ENCODE measurements around the gene TNNI2.

TNNI2 gene

GRCh38 chr11:1834779-1835670, 3.8 kb upstream of the TNNI2 start, which contains the start of gene SYT8:
SYT8 (plus strand) TSS chr11:1834990; CDS start chr11:1835106, 116 bp downstream.
- DNase-seq (ENCODE audit: low read depth): no peak

- no peak for DNase-seq (ENCODE audit: low read depth)
These were observed 3.1 kb upstream of the TNNI2 start for GRCh38 chr11:1835671-1836010.

GRCh38 chr11:1836011-1836945, 2.5 kb upstream of the TNNI2 start:
- DNase-seq (ENCODE audit: low read depth): no peak

GRCh38 chr11:1837171-1838076, 1.4 kb upstream of the TNNI2 start:
- DNase-seq (ENCODE audit: low read depth): peak; percentile 64

GRCh38 chr11:1838077-1838425, 730 bp upstream of the TNNI2 start:
- no peak for DNase-seq (ENCODE audit: low read depth)

GRCh38 chr11:1839204-1839923, 583 bp downstream of the TNNI2 start:
- no peak for DNase-seq (ENCODE audit: low read depth)

GRCh38 chr11:1839924-1840779, 1.4 kb downstream of the TNNI2 start:
- no peak for DNase-seq (ENCODE audit: low read depth)

GRCh38 chr11:1840780-1841480, 2.1 kb downstream of the TNNI2 start:
- no peak for DNase-seq (ENCODE audit: low read depth)

GRCh38 chr11:1841511-1842148, 2.8 kb downstream of the TNNI2 start:
- no peak for DNase-seq (ENCODE audit: low read depth)

GRCh38 chr11:1842149-1843097, 3.6 kb downstream of the TNNI2 start:
- DNase-seq (ENCODE audit: low read depth): no peak

- DNase-seq (ENCODE audit: low read depth): no peak
These were observed 4.3 kb downstream of the TNNI2 start for GRCh38 chr11:1843098-1843473.

GRCh38 chr11:1843796-1844195, 5.0 kb downstream of the TNNI2 start:
- DNase-seq (ENCODE audit: low read depth): no peak

- no peak for DNase-seq (ENCODE audit: low read depth)
These were observed 5.7 kb downstream of the TNNI2 start for GRCh38 chr11:1844221-1845094.

GRCh38 chr11:1845095-1845429, 6.3 kb downstream of the TNNI2 start:
- DNase-seq (ENCODE audit: low read depth): no peak

GRCh38 chr11:1845561-1846452, 7.0 kb downstream of the TNNI2 start:
- no peak for DNase-seq (ENCODE audit: low read depth)

- no peak for DNase-seq (ENCODE audit: low read depth)
These were observed 7.7 kb downstream of the TNNI2 start for GRCh38 chr11:1846453-1846932.
